ENCODE measurements around the gene ERCC8. TPM values are rescaled to one million over a fixed set of nuclear protein-coding genes. Genes with fewer than 3 reads are reported as not detected.
A peak's percentile ranks its signal among the peaks of the same experiment; 100 is the strongest.
"Not testable (repeated sequence)": the region's sequence is repeated elsewhere in the genome, so short reads cannot be mapped to it uniquely, and the experiment has no call there.

ERCC8 gene, protein sequence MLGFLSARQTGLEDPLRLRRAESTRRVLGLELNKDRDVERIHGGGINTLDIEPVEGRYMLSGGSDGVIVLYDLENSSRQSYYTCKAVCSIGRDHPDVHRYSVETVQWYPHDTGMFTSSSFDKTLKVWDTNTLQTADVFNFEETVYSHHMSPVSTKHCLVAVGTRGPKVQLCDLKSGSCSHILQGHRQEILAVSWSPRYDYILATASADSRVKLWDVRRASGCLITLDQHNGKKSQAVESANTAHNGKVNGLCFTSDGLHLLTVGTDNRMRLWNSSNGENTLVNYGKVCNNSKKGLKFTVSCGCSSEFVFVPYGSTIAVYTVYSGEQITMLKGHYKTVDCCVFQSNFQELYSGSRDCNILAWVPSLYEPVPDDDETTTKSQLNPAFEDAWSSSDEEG
- 13.1 and 29.2 TPM in 2 replicates for total RNA-seq (2014; rRNA removed; shearing (Covaris generic))

GRCh38 chr5:60944904-60945812 is at the start of gene ERCC8, which contains the start of gene NDUFAF2:
TSS of gene ERCC8 (minus strand) at chr5:60945070. CDS start at chr5:60945008, 62 bp downstream.
TSS of gene NDUFAF2 (plus strand) at chr5:60945205. CDS start at chr5:60945256, 51 bp downstream.
- peak; percentile 93 for DNase-seq (ENCODE audit: low spot score)

DNA sequence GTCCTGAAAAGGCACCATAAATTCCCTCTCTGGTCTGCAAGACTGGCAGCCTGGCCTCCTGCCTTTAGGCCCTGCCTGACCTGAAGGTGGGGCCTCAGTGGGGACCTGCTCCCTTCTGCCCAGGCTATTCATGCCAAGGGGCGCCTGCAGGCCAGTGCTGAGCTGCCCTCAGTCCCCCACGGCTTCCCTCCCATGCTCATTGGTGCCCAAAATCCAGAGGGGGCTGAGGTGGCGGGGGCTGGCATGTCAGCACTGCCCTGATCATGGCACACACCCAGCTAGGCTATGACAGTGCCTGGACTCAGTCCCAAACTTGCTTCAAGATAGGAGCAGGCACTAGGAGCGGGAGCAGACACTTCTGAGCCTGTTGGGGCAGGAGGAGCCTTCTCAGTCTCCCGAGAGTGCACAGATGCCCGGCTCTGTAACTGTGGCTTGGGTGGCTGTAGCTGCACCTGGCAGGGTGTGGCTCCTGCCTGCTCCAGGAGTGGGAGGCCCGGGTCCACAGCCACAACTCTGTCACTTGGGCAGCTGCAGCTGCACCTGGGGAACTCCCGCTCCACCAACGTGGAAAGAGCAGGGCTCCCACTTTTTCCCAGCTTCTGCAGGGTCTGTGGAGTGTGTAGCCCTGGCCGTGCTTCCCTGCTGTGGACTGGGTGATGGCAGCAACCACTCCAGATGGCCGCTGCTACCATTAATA is 49.2 kb upstream of the ERCC8 start:
- DNase-seq (ENCODE audit: low spot score), result no peak

DNA sequence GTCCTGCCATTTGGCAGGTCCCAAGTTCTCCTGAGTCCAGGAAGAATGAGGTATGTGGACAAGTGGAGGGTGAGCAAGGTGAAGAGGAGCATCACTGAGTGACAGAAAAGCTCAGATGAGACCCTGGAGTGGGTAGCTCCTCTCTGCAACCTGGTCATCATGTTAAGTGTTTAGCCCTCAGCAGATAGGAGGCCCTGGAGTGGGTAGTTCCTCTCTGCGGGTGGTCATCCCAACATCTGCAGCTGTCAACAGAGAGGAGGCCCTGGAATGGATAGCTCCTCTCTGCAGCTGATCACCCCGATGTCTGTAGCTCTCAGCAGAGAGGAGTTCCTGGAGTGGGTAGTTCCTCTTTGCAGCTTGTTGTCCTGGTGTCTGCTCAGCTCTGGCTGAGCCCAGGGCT is 48.6 kb upstream of the ERCC8 start:
- no peak for DNase-seq (ENCODE audit: low spot score)

DNA sequence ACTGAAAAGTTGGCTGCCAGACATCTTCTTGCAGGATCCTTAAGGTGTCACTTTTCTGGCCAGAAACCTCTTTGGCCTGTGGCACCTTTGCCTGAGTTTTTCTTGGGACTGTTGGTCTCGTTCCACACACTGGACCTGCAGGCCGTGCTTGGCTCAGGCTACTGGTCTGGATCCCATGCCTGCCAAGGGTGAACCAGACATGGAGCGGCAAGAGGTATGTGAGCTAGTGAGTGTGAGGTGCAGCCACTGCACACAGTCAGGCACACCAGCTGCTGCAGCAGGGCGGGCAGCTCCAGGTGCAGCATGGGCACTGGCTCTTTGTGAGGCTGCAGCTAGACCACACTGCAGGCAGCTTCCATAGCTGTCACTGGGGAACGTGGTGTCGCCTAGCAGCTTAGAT is 48.0 kb upstream of the ERCC8 start:
- no peak for DNase-seq (ENCODE audit: low spot score)

DNA sequence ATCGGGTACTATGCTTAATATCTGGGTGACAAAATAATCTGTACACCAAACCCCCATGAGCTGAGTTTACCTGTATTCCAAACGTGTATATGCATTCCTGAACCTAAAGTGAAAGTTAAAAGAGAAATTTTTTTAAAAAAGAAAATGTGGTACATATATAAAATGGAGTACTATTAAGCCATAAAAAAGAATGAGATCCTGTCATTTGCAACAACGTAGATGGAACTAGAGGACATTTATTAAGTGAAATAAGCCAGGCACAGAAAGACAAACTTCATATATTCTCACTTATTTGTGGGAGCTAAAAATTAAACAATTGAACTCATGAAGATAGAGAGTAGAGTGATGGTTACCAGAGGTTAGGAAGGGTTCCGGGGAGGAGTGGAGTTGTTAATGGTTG is 44.9 kb upstream of the ERCC8 start:
- DNase-seq (ENCODE audit: low spot score), result no peak

- DNase-seq (ENCODE audit: low spot score), result not testable (repeated sequence)
These were observed 37.3 kb upstream of the ERCC8 start for GRCh38 chr5:60982127-60982526.

DNA sequence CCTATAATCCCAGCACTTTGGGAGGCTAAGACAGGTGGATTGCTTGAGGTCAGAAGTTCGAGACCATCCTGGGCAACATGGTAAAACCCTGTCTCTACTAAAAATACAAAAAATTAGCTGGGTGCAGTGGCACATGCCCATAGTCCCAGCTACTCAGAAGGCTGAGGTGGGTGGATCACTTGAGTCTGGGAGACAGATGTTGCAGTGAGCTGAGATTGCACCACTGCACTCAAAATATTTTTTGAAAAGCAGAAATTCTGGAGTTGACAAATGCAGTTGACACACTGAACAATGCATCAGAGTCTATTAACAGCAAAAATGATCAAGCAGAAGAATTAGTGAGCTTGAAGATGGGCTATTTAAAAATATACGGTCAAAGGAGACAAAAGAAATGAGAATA is 35.6 kb upstream of the ERCC8 start:
- no peak for DNase-seq (ENCODE audit: low spot score)

GRCh38 chr5:60978968-60979367 is 34.1 kb upstream of the ERCC8 start:
- DNase-seq (ENCODE audit: low spot score), result no peak

DNA sequence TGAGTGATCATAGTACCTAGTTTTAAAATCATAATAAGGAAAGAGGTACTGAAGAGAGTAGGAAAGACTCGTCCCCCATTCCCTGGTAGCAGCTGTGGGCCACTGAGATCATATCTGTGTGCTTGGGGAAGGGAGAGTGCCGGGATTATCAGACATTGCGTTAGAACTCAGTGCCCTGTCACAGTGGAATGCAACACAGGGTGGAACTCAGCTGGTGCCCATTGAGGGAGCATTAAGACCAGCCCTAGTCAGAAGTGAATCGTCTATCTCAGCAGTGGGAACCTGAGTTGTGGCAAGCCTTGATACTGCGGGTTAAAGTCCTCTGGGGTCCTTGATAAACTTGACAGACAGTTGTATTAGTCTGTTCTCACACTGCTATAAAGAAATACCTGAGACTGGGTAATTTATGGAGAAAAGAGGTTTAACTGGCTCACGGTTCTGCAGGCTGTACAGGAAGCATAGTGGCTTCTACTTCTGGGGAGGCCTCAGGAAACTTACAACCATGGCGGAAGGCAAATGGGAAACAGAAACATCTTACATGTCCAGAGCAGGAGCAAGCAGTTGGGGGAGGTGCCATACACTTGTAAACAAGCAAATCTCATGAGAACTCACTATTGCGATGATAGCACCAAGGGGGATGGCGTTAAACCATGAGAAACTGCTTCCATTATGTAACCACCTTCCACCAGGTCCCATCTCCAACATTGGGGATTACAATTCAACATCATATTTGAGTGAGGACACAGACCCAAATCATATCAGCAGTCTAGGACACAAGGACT is 33.3 kb upstream of the ERCC8 start:
- DNase-seq (ENCODE audit: low spot score), result no peak

- DNase-seq (ENCODE audit: low spot score), result peak; percentile 19
These were observed 27.4 kb upstream of the ERCC8 start for GRCh38 chr5:60972231-60972630.

- DNase-seq (ENCODE audit: low spot score), result peak; percentile 10
These were observed 16.8 kb upstream of the ERCC8 start for GRCh38 chr5:60961685-60962084.

- DNase-seq (ENCODE audit: low spot score), result peak; percentile 24
These were observed 15.7 kb upstream of the ERCC8 start for GRCh38 chr5:60960591-60960990.

DNA sequence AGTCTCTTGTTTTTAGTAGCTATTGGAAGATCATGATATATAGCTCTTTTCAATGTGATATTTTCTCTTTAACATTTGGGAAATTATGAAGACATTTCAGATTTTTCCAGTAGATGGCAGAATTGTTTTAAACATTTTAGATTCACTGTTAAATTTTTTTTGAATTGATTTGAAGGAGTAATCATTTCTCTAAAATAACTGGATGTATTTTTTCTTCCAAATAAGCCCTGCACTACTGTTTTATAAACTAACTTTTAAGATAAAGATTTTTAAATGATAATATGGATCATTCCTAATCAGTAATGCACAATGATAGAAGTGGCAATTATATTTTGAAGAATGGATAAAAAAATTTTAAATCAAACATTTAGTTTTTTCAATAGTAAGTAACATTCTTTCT is 14.3 kb upstream of the ERCC8 start:
- DNase-seq (ENCODE audit: low spot score), result no peak

- DNase-seq (ENCODE audit: low spot score), result no peak
These were observed 13.8 kb upstream of the ERCC8 start for GRCh38 chr5:60958712-60959111.

DNA sequence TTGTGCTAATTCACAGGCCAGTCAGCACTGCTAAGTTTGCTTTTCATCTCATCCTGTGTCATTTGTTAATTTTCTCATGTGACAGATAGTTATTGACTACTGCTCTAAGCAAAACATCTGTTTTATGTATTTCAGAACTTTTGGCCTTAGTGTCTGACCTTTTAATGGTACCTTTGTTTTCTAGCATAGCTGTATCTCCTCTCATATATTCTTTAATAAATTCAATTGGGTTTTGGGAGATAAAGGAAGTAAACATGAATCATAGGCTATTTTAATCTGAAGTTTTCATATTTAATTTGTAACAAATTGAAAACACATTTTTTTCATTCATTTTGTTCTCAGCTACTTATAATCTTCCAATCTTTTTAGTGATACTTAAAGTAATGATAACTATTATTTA is 13.2 kb upstream of the ERCC8 start:
- DNase-seq (ENCODE audit: low spot score), result no peak

GRCh38 chr5:60955239-60955638 is 10.4 kb upstream of the ERCC8 start:
- DNase-seq (ENCODE audit: low spot score), result no peak

GRCh38 chr5:60948738-60949137 is 3.9 kb upstream of the ERCC8 start:
- DNase-seq (ENCODE audit: low spot score), result no peak

GRCh38 chr5:60945813-60946187 is 930 bp upstream of the ERCC8 start:
- peak; percentile 34 for DNase-seq (ENCODE audit: low spot score)

GRCh38 chr5:60943624-60944023 is 1.2 kb downstream of the ERCC8 start:
- no peak for DNase-seq (ENCODE audit: low spot score)

DNA sequence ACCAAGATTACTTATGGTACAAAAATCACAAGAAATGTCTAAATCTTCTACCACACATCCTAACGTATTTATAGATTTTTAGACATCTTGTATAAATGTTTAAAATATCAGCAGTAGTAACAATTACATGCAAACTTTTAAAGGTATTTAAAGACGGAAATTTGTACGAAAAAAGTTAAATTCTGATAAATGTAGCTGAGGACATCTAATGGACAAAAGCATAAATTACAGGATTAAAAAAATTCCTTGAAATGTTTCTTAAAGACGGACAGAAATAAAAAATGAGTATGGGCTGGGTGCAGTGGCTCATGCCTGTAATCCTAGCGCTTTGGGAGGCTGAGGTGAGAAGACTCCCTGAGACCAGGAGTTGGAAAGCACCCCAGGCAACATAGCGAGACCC is 15.8 kb downstream of the ERCC8 start:
- no peak for DNase-seq (ENCODE audit: low spot score)

DNA sequence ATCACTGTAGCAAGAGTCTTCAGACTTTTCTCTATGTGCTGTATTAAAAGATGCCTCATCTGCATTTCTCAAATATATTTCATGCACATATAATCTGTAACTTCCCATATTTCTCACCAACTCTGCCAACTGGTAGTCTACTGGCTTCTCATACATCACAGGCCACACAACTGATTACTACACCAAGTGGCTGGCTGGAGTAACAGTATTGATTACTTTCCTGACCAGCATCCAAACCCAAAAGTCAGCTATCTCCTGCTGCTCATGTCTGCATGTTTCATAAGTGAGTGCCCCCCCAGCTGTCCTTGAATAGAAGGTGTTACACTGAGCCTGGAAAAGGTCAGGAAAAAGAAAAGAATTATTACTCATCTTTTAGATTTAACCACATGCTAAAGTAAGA is 17.4 kb downstream of the ERCC8 start:
- DNase-seq (ENCODE audit: low spot score), result no peak
